HG03025 (cell line): ENCODE measurements around the gene DDI1.

ENCODE experiments used
- ATAC-seq: cut with Tn5 transposase; IDR thresholded peaks from one replicate; pipeline ENCODE4 v1.9.1; 2021; ENCODE audit warnings: mild to moderate bottlenecking, moderate library complexity; ENCODE audit not compliant: unreplicated experiment, low FRiP score

DDI1 gene

GRCh38 chr11:104075091-104075490 lies 38.7 kb downstream of the DDI1 start:
- ATAC-seq: no peak

- no peak for ATAC-seq
Observed at GRCh38 chr11:104075706-104076105, 39.3 kb downstream of the DDI1 start.

- no peak for ATAC-seq
Observed at GRCh38 chr11:104076455-104076854, 40.0 kb downstream of the DDI1 start.

- no peak for ATAC-seq
Observed at GRCh38 chr11:104078245-104078644, 41.8 kb downstream of the DDI1 start.

GRCh38 chr11:104078995-104079394 lies 42.6 kb downstream of the DDI1 start:
- no peak for ATAC-seq

- ATAC-seq: no peak
Observed at GRCh38 chr11:104086621-104087020, 50.2 kb downstream of the DDI1 start.
